ENCODE data around the gene STK39.

GRCh38 chr2:168286535-168286934 lies 39.1 kb upstream of the STK39 start:
- no peak for TF ChIP-seq CTCF (conservative IDR thresholded peaks at IDR 0.05)
- TF ChIP-seq ZFX (IDR thresholded peaks at IDR 0.05): no peak

All from C4-2B (cell line).